K562 treated with DMSO at 1 percent for 48 hours (cell line): ENCODE data around the gene ZNF276. TPM values are rescaled to one million over a fixed set of nuclear protein-coding genes. Genes with fewer than 3 reads are reported as not detected.

Experiments used
- total RNA-seq: library from RNA; unstranded; fragments of 300-600 nt; gene quantifications from 2 replicates; pipeline ENCODE4 v1.2.3, GENCODE V29; 2022; ENCODE audit warnings: low replicate concordance; ENCODE audit errors: extremely low read depth

The ZNF276 gene
- not detected in 2 replicates for total RNA-seq

GRCh38 chr16:89720813-89721545 lies at the start of gene ZNF276, which contains the start of gene VPS9D1:
Gene ZNF276, plus strand, starts transcription at chr16:89721537. Its CDS starts 104 bp downstream, at chr16:89721641.
Gene VPS9D1, minus strand, starts transcription at chr16:89720898. Its CDS starts 37 bp downstream, at chr16:89720861.

GRCh38 chr16:89686520-89687091 lies 34.7 kb upstream of the ZNF276 start, which contains the start of gene CDK10:
Gene CDK10, plus strand, starts transcription at chr16:89686689. Its CDS starts 22 bp downstream, at chr16:89686711.

GRCh38 chr16:89701425-89702406 lies 19.6 kb upstream of the ZNF276 start, which contains the start of gene SPATA2L:
Gene SPATA2L, minus strand, starts transcription at chr16:89701705. Its CDS starts 473 bp downstream, at chr16:89701232.

Other genes with a start within 250 kb of the ZNF276 start
- 118 TPM in 1 of 2 replicates, not detected in the other for gene ANKRD11, start 231.0 kb upstream of the ZNF276 start, total RNA-seq
- gene SPG7, start 213.1 kb upstream of the ZNF276 start, total RNA-seq = not detected in 2 replicates
- 7,815 and 8,859 TPM in 2 replicates for gene RPL13, start 160.9 kb upstream of the ZNF276 start, total RNA-seq
- gene CPNE7, start 145.8 kb upstream of the ZNF276 start, total RNA-seq = not detected in 2 replicates
- not detected in 2 replicates for gene DPEP1, start 107.9 kb upstream of the ZNF276 start, total RNA-seq
- not detected in 2 replicates for gene CHMP1A, start 63.8 kb upstream of the ZNF276 start, total RNA-seq
- gene SPATA33, start 63.7 kb upstream of the ZNF276 start, total RNA-seq = not detected in 2 replicates
- not detected in 2 replicates for gene CDK10, start 34.8 kb upstream of the ZNF276 start, total RNA-seq
- not detected in 2 replicates for gene SPATA2L, start 19.8 kb upstream of the ZNF276 start, total RNA-seq
- not detected in 2 replicates for gene VPS9D1, start 639 bp upstream of the ZNF276 start, total RNA-seq
- gene FANCA, start 95.1 kb downstream of the ZNF276 start, total RNA-seq = not detected in 2 replicates
- not detected in 2 replicates for gene SPIRE2, start 106.9 kb downstream of the ZNF276 start, total RNA-seq
- gene TCF25, start 152.1 kb downstream of the ZNF276 start, total RNA-seq = not detected in 2 replicates
- not detected in 2 replicates for gene MC1R, start 197.3 kb downstream of the ZNF276 start, total RNA-seq
- not detected in 2 replicates for gene TUBB3, start 201.8 kb downstream of the ZNF276 start, total RNA-seq
- 715 TPM in 1 of 2 replicates, not detected in the other for gene DEF8, start 227.2 kb downstream of the ZNF276 start, total RNA-seq